T-helper 1 cell (primary cell): ENCODE measurements around the gene TTC24.
"Not testable (repeated sequence)": the region's sequence is repeated elsewhere in the genome, so short reads cannot be mapped to it uniquely, and the experiment has no call there.

Experiments used
- DNase-seq, 5 donors: peaks; one replicate each; pipeline ENCODE4 v3.0.0-alpha.2; 2012 to 2020

Gene TTC24

GRCh38 chr1:156610072-156610471 lies 30.5 kb downstream of the TTC24 start:
- DNase-seq, result not testable (repeated sequence)

GRCh38 chr1:156612666-156613065 lies 33.1 kb downstream of the TTC24 start:
- DNase-seq, result no peak

GRCh38 chr1:156615946-156616345 lies 36.4 kb downstream of the TTC24 start:
- no peak for DNase-seq

- no peak for DNase-seq
Observed at GRCh38 chr1:156616463-156616862, 36.9 kb downstream of the TTC24 start.

- DNase-seq, result no peak
Observed at GRCh38 chr1:156618853-156619581, 39.5 kb downstream of the TTC24 start, which contains the start of gene HAPLN2. Gene HAPLN2 (plus strand): TSS chr1:156619415. CDS start chr1:156623491, 4,076 bp downstream.

- no peak for DNase-seq
Observed at GRCh38 chr1:156619582-156619955, 40.0 kb downstream of the TTC24 start.

- DNase-seq, result no peak
Observed at GRCh38 chr1:156622581-156623297, 43.2 kb downstream of the TTC24 start.

- DNase-seq, result no peak
Observed at GRCh38 chr1:156623946-156624813, 44.7 kb downstream of the TTC24 start.

- DNase-seq, result no peak
Observed at GRCh38 chr1:156624814-156625435, 45.4 kb downstream of the TTC24 start.

- peak in 4 of 5 donors; percentile 44 to 64 (median 48) for DNase-seq
Observed at GRCh38 chr1:156625436-156626078, 46.0 kb downstream of the TTC24 start.

GRCh38 chr1:156626079-156626438 lies 46.5 kb downstream of the TTC24 start:
- DNase-seq, result no peak

- DNase-seq, result peak in 1 of 5 donors; percentile 26
Observed at GRCh38 chr1:156627313-156627880, 47.9 kb downstream of the TTC24 start.

GRCh38 chr1:156629823-156630449 lies 50.4 kb downstream of the TTC24 start:
- no peak for DNase-seq

GRCh38 chr1:156631152-156631551 lies 51.6 kb downstream of the TTC24 start:
- not testable (repeated sequence) for DNase-seq

GRCh38 chr1:156632355-156632754 lies 52.8 kb downstream of the TTC24 start:
- DNase-seq, result no peak
